IPS-18c (cell line): ENCODE results near the gene ARHGAP29.

ENCODE experiments used
- H3K4me3 ChIP-seq: 2 replicates; pipeline ENCODE4 v1.7.0; 2013; ENCODE audit warnings: low read depth, mild to moderate bottlenecking, low read length, moderate library complexity; ENCODE audit not compliant: insufficient read depth
- H3K9me3 ChIP-seq: one replicate; pipeline ENCODE4 v1.6.1; 2013; ENCODE audit warnings: mild to moderate bottlenecking, low read length, moderate library complexity; ENCODE audit not compliant: control insufficient read depth, insufficient read depth

Gene ARHGAP29

DNA sequence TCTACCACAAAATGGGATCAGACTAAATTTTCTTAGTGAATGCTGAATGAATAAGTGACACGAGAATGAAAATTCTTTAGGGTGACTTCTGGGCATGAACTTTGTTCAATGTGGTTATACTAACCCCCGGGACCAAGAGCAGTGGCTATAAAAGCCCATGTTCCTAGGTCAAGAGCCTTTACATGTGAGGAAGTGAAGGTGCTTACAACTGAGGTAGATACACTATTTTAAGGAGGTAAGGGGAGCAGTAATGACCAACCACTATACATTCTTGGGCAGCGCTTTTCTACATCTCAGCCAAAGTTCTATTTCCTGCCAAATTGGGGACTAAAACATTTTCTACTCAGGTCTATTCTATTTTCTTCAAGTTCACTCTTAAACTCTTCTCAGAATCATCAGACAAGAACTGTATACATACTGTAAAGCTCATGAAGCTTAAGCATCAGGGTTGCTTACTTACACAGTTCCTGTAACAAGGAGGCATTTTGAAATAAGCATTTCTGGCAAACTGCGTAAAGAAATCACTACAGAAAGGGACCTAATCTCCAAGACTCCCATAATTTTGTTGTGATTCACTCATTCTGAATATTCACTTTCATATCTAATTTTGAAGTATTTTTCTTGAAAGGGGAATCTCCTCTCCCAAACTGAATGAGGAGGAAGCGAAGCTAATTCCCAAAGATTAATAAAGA, 8.5 kb upstream of the ARHGAP29 start:
- no peak overlapping the region for H3K4me3 ChIP-seq

DNA sequence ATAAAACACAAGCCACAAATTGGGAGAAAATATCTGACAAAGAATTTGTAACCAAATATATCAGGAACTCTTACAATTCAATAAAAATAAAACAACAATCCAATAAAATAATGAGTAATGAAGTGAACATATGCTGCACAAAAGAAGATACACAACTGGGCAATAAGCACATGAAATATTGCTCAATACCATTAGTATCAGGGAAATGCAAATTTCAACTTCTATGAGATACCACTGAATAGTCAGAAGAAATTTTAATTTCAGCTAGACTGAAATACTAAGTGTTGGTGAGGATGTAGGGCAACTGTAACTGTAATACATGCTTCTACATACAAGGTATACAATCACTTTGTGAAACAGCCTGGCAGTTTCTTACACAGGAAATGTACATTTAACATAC, 7.4 kb upstream of the ARHGAP29 start:
- H3K4me3 ChIP-seq = no peak overlapping the region
- no peaks in the 10 kb centered on the region for H3K9me3 ChIP-seq

More for the DNA sequence above, 8.5 kb upstream of the ARHGAP29 start:
- no peaks in the 10 kb centered on the region for H3K9me3 ChIP-seq

DNA sequence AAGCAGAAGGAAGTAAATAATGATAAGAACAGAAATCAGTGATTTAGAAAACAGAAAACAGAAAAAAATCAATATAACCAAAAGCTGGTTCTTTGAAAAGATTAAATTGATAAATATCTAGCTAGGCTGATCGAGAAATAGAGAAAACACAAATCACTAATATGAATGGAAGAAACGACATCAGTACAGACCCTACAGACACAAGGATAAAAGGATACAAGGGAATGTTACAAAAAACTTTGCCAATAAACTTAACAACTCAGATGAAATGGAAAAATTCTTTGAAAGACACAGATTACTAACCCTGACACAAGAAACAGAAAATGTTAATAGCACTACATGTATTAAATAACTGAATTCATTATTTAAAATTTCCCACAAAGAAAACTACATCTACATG, 6.3 kb upstream of the ARHGAP29 start:
- no peak overlapping the region for H3K4me3 ChIP-seq
- no peaks in the 10 kb centered on the region for H3K9me3 ChIP-seq

DNA sequence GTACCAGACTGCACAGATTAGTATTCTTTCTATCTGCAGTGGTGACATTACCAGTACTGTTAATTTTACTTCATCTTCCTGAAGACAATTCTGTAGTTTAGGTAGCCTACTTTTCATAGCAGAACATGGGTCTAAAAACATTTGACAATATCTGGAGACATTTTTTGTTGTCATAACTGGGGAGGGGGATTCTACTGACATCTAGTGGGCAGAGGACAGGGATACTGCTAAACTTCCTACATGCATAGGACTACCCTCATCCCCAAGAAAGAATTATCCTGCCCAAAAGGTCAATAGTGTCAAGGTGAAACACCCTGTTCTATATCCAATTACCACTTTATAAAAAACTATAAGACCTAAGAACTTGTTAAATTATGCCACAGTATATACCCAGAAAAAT, 3.4 kb upstream of the ARHGAP29 start:
- H3K4me3 ChIP-seq = no peak overlapping the region
- H3K9me3 ChIP-seq = no peaks in the 10 kb centered on the region

DNA sequence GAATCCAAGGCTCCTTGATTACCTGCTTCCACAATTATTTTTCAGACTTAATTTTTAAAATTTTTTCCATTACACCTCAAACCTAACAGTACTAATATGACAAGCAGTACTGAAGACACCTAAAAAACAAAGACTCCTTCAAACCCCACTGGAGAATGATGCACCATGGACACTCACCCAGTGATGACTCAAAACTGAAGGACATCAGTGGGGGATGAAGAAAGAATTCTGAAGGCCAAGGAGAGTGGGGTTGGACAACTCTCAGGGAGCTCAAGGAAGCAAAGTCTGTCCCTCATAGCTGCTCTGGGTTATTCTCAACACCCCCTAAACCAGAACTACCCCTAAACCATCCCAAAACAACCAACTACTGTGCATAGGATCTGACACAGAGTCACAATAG, 2.4 kb upstream of the ARHGAP29 start:
- Histone ChIP-seq H3K4me3 (no peak overlapping the region), H3K9me3 (no peaks in the 10 kb centered on the region)

DNA sequence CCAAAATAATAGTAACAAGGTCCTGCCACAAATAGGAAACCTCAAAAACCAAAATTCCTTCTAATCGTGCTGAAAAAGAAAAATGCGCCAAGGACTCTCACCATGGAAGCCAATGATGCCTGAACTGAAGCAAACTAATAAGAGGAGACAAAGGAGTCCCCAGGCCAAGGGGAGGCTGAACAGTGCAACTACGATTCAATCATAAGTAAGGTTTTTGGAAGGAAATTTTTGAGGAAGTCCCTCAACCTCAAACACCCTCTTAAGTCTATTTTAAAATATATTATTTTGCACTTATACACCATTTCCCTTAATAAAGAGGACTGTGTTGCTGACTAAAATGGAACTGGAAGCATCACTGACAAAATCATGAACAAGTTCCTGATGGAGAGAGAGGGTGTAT, 1.7 kb upstream of the ARHGAP29 start:
- H3K9me3 ChIP-seq = no peaks in the 10 kb centered on the region
- H3K4me3 ChIP-seq = no peak overlapping the region

DNA sequence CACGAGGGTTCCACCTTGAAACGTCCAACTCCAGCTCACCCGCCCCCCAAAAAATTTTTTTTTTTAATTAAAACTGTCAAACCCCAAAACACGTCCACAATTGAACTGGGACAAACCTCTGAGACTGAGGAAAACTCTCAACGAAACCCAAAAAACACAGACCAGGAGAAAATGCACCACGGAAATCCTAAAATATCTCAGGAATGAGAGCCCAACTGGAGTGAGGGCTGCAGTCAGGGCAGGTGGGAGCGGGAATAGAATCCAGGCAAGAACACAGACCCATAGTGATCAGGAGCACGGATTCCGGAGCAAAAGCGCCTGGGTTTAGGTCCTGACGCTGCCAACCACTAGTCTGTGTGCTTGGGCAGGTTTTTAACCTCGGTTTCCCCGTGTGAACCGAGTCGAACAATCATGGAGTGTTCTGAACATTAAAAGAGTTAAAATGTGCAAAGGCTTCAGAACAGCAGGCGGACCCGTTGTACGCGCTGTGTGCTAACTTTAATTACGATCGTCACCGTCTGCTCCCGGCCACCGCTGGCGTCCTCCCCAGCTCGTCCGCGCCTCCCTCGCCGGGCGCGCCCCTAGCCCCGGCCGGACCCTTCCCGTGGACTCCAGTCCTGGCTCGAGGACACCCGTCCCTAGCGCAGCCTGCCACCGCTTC, 624 bp downstream of the ARHGAP29 start:
- Histone ChIP-seq H3K4me3 (peak overlapping the region; percentile 83), H3K9me3 (no peaks in the 10 kb centered on the region)

DNA sequence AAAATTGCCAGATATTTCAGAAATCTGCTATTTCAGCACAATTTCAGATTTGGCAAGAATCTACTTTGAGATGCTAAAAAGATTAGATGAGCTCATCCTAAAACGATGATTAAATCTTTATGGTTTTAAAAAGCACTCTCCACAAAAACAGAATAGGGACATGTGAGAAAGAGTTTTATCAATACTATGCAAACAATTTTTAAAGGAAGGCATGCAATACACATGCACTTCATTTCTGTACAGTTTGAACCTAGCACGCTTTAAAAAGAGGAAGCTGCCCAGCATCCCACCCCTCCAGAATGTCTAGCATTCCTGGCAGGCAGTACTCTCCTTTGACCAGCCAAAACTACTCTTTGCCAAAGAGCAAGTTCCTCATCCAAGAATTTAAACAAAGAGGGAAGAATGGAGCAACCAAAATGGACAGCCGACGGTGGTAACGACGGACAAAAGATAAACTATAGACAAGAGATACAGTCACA, 1.3 kb downstream of the ARHGAP29 start:
- Histone ChIP-seq H3K9me3 (no peaks in the 10 kb centered on the region), H3K4me3 (peak overlapping the region; percentile 83; the same call in 1 of the 2 replicates)

DNA sequence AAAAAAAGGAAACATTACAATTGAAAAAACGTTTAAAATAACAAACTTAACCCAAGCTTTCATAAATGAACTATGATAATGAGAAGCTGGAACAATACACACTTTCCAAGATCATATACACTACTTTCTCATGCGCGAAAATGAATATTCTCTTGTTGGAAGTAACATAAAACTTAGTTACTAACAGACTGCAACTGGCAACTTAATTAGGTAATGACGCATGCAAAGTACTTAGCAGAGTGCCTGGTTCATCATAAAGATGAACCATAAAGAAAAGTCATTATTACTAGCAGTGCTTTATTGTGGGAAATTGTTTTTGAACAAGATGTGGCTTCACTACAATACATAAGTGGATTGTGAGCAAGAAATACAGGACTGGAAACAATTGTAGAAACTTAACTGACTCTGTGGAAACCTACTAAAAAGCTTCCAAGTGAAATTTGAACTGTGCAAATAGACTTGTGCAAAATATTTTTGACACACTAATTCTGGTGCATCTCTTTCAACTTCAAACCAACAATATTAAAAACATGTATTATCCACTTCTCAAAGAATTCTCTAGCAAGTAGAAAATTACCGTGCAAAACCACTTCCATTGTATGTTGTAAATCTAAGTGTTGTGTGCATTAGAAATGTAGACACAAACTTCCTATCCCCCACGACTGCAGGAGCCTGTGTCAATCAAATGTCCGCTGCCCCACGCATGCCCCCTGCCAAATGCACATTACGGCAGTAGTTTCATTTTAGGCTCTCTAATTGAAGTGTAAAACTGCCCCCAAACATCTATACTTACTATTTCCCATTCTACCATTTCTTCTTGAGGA, 2.0 kb downstream of the ARHGAP29 start:
- Histone ChIP-seq H3K4me3 (no peak overlapping the region), H3K9me3 (no peaks in the 10 kb centered on the region)

DNA sequence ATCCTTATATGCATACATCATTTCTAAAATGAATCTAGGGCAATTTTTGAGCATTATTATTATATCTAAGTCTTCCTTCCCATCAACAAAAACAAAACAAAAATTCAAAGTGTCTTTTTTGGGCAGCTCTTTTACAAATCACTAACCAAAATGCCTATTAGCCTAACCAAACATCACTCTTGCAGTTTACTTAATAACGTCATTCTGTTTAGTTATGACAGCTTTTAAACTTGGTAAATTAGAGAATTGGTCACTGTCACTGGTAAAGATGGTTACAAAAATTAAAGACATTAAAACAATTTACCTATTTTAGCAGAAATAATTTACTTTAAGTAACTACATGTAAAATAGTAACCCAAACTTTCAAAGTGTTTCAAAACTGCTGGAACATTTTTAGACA, 2.8 kb downstream of the ARHGAP29 start:
- Histone ChIP-seq H3K9me3 (no peaks in the 10 kb centered on the region), H3K4me3 (no peak overlapping the region)

DNA sequence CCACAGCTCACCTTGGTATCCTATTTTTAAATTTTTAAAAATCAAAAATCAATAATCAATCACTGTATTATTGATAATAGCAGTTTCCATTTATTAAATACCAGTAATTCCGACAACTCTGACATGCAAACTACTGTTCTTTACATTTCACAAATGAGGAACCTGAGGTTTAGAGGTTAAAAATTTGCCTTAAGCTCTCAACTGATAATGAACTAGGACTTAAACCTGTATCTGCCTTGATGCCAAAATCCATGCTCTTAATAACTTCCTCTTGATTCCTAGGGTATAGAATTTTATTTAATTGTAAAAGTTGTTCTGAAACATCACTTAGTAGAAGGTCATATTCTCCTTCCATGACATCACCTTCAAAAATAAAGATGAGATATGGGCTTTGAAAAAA, 5.6 kb downstream of the ARHGAP29 start:
- no peaks in the 10 kb centered on the region for H3K9me3 ChIP-seq
- H3K4me3 ChIP-seq = no peak overlapping the region

DNA sequence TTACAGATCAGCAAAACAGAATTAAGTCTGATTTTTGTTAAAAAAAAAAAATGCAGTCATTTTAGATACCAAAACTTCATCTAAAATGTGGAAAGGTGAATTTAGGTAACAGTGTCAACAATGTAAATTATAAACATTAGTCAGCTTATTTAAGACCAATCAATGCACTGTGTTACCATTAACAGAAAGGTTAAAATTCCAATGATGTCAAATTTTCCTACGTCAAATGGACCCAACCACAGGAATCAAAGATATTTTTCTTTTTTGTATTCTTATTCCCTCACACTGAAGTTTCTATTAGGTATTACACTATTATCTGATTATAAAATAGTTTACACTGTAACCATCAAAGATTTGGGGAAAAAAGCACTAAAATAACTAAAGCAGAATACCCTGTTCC, 6.5 kb downstream of the ARHGAP29 start:
- Histone ChIP-seq H3K4me3 (no peak overlapping the region), H3K9me3 (no peaks in the 10 kb centered on the region)

DNA sequence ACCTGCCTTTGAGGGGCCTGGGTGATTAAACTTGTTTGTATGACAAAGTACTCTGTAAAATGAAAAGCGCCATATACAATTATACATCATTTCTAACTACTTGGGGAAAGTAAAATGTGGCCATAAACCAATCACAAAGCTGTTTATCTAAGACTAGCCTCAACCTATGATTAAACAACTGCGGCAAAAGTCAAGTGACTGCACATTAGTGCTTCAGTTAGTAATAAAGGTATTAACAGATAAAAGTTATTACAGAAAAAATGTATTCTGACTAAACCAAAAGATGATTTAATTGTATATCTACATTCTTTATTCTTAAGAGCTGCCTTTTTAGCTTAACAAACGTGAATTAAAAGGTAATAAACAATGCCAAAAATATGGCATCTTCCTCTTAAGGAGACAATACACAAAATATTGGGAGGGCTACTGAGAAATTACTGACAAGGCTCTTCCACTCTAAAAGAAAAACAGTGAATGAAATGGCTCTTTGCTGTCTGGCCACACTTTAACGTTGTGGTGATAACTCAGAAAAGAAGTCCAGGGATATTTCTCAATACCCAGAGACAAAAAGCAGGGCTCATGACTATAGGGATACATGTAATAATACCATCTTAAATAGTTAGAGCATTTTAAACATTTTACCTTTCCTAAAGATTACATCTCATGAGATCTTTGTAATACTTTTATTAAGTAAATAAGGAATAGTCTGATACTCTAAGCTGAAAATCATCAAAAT, 8.6 kb downstream of the ARHGAP29 start:
- H3K4me3 ChIP-seq = no peak overlapping the region
- no peaks in the 10 kb centered on the region for H3K9me3 ChIP-seq

DNA sequence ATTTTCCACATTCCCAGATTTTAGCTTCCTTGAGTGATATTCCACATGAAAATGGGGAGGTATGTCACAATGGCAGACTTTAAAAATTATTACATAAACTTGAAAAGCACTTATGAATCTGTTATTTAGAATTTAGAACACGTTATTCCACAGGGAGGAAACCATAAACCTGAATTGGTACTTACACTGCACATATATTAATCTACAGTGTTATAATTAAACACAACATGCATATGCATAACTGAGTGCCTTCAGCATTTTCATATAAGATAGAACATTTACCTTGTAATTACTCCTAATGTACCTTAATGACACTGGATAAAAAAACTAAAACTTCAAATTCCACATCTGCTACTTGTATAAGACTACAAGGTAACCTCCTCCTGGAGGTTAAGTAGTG, 9.8 kb downstream of the ARHGAP29 start:
- Histone ChIP-seq H3K4me3 (no peak overlapping the region), H3K9me3 (no peaks in the 10 kb centered on the region)

DNA sequence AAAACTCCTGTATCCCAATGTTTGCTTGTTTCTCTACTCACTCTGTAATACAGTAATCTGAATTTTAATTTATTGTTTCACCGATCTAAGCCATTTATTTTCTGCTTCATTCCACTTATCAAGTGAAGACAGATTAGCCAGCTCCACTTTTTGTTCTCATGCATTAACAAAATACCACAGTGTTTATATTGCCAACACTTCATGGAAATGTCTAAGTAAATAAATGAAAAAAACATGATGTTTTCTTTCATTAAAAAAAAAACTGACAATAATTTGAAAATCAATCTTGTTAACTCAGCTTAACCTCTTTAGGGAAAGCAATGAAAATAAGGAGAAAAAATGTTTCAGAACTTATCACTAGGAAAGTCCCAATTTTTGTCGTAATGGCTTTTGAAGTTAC, 11.5 kb downstream of the ARHGAP29 start:
- Histone ChIP-seq H3K9me3 (no peaks in the 10 kb centered on the region), H3K4me3 (no peak overlapping the region)

DNA sequence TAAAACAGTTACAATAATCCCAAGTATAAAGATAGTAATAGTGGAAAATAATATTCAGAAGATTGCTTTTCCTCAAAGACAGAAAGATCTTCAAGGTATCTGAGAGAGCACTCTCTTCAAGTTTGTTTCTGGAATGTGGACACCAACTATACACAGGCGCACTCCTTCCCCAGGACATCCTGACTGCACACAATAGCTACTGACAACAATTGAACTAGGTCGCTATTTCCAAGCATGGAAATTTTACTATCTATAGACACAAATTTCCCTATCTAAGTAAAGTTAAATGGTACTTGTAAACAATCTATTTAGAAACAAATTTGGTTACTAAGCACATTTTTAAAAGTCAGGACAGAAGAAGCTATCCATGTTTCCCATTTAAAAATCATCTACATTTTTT, 19.1 kb downstream of the ARHGAP29 start:
- no peak overlapping the region for H3K4me3 ChIP-seq
- H3K9me3 ChIP-seq = no peaks in the 10 kb centered on the region

DNA sequence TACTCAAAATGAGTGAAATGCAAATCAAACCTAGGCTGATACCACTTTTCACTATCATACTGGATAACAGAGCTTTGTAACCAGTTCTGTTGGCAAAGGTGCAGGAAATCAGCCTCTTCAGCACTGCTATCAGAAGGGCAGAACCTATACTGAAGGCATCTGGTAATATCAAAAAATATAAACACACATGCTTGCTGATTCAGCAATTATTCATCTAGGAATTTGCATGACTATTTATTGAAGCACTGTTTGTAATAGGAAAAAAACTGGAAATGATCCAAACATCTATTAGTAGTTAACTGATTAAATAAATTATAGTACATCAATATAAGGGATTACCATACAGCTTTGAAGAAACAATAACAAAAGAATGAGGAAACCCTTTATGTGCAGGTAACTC, 21.4 kb downstream of the ARHGAP29 start:
- H3K9me3 ChIP-seq = no peaks in the 10 kb centered on the region
- no peak overlapping the region for H3K4me3 ChIP-seq
